SK-N-SH (cell line): ENCODE data around the gene UGP2. TPM values are rescaled to one million over a fixed set of nuclear protein-coding genes. Genes with fewer than 3 reads are reported as not detected.

Source experiments
- CTCF ChIA-PET: fragments of 300-600, 350-600 bp; formaldehyde crosslinking; extraction: SDS; loops from one replicate; lab custom pipeline; 2021; lab: Yijun Ruan, JAX
- POLR2A ChIA-PET: fragments of 350-600 bp; sonication (Branson Sonifier 250); formaldehyde crosslinking; extraction: SDS; loops from one replicate; lab custom pipeline; 2020; ENCODE audit warnings: antibody characterized with exemption, inconsistent platforms; lab: Yijun Ruan, JAX
- DNase-seq: peaks from one replicate; pipeline ENCODE4 v3.0.0; 2012
- H2AFZ ChIP-seq: fragments of 200-600 bp; sonication (generic); 2 replicates; pipeline ENCODE4 v1.8.1; 2016; ENCODE audit warnings: antibody characterized with exemption, mild to moderate bottlenecking, low read depth
- H3F3A ChIP-seq: fragments of 200-600 bp; sonication (generic); replicated peaks from 2 replicates; pipeline ENCODE3; 2016; ENCODE audit warnings: antibody characterized with exemption, mild to moderate bottlenecking; ENCODE audit not compliant: insufficient read depth
- H3K27ac ChIP-seq, 2 experiments: fragments of 200-500 bp in 1 of 2; fragments of 200-600 bp in 1 of 2; sonication (Bioruptor generic) in 1 of 2; sonication (generic), shearing (Covaris generic) in 1 of 2; 2 replicates each; pipeline versions ENCODE4 v1.5.1 to v1.6.1; 2014 to 2016; ENCODE audit warnings: low read depth in 2 of 2, inconsistent platforms in 1 of 2, low read length in 1 of 2, mild to moderate bottlenecking in 1 of 2, mixed read lengths in 1 of 2
- H3K27me3 ChIP-seq: fragments of 200-600 bp; sonication (generic), shearing (Covaris generic); 2 replicates; pipeline ENCODE4 v1.6.1; 2016; ENCODE audit warnings: mixed run types; ENCODE audit not compliant: insufficient read depth
- H3K36me3 ChIP-seq, 2 experiments: fragments of 200-500 bp in 1 of 2; fragments of 200-600 bp in 1 of 2; sonication (Bioruptor generic) in 1 of 2; sonication (generic) in 1 of 2; replicated peaks in 1 of 2; 2 replicates each; pipeline versions ENCODE3 to v1.5.1; 2014 to 2016; ENCODE audit warnings: low read length in 1 of 2, mild to moderate bottlenecking in 1 of 2; ENCODE audit not compliant: insufficient read depth in 2 of 2, control insufficient read depth in 1 of 2
- H3K4me1 ChIP-seq, 2 experiments: fragments of 200-500 bp in 1 of 2; fragments of 200-600 bp in 1 of 2; sonication (Bioruptor generic) in 1 of 2; sonication (generic), shearing (Covaris generic) in 1 of 2; 2 replicates each; pipeline versions ENCODE4 v1.5.1 to v1.6.1; 2014 to 2016; ENCODE audit warnings: low read depth in 1 of 2, low read length in 1 of 2, mixed run types in 1 of 2; ENCODE audit not compliant: insufficient read depth in 2 of 2, control insufficient read depth in 1 of 2
- H3K4me2 ChIP-seq: fragments of 200-600 bp; sonication (generic), shearing (Covaris generic); 2 replicates; pipeline ENCODE4 v1.6.1; 2017; ENCODE audit warnings: mixed run types
- H3K4me3 ChIP-seq, 2 experiments: fragments of 200-500 bp in 1 of 2; fragments of 200-600 bp in 1 of 2; sonication (Bioruptor generic) in 1 of 2; sonication (generic), shearing (Covaris generic) in 1 of 2; 2 replicates each; pipeline versions ENCODE4 v1.5.1 to v1.8.1; 2014 to 2016; ENCODE audit warnings: low read depth in 2 of 2, inconsistent platforms in 1 of 2, low read length in 1 of 2, mild to moderate bottlenecking in 1 of 2, mixed read lengths in 1 of 2, moderate library complexity in 1 of 2
- H3K79me2 ChIP-seq: fragments of 200-600 bp; sonication (generic); 2 replicates; pipeline ENCODE4 v1.8.1; 2017; ENCODE audit warnings: mild to moderate bottlenecking; ENCODE audit not compliant: insufficient read depth
- H3K9ac ChIP-seq: fragments of 200-600 bp; sonication (generic); 2 replicates; pipeline ENCODE4 v1.6.1; 2017; ENCODE audit warnings: mixed run types
- H3K9me2 ChIP-seq: fragments of 200-600 bp; sonication (generic); 2 replicates; pipeline ENCODE4 v1.6.1; 2017; ENCODE audit warnings: mixed run types
- H3K9me3 ChIP-seq: fragments of 200-600 bp; sonication (generic); 2 replicates; pipeline ENCODE4 v1.6.1; 2017; ENCODE audit warnings: mixed run types, mild to moderate bottlenecking, moderate library complexity
- H4K20me1 ChIP-seq: fragments of 200-600 bp; sonication (generic); 2 replicates; pipeline ENCODE4 v1.6.1; 2017; ENCODE audit warnings: mild to moderate bottlenecking, mixed run types; ENCODE audit not compliant: insufficient read depth
- FOSL2 ChIP-seq: IDR thresholded peaks from 2 replicates; pipeline ENCODE4 v1.4.0; 2012; ENCODE audit warnings: low read depth, mild to moderate bottlenecking, moderate library complexity, borderline replicate concordance
- GATA2 ChIP-seq: sonication (generic); formaldehyde crosslinking; IDR thresholded peaks from 2 replicates; pipeline ENCODE4 v1.5.0; 2020; ENCODE audit warnings: mild to moderate bottlenecking, missing genetic modification reagents
- MAX ChIP-seq: IDR thresholded peaks from 2 replicates; pipeline ENCODE4 v1.4.0; 2012; ENCODE audit warnings: low read depth
- MXI1 ChIP-seq: IDR thresholded peaks from 2 replicates; pipeline ENCODE4 v1.6.1; 2012; ENCODE audit warnings: mild to moderate bottlenecking, low read depth, low read length, improper control_type of control experiment
- NFIC ChIP-seq: IDR thresholded peaks from 2 replicates; pipeline ENCODE4 v1.4.0; 2012; ENCODE audit warnings: borderline replicate concordance
- PBX3 ChIP-seq: IDR thresholded peaks from 2 replicates; pipeline ENCODE4; 2012
- POLR2AphosphoS5 ChIP-seq: IDR thresholded peaks from 2 replicates; pipeline ENCODE4 v1.6.1; 2012; ENCODE audit warnings: low read depth, low read length
- RAD21 ChIP-seq: IDR thresholded peaks from 2 replicates; pipeline ENCODE4 v1.6.1; 2012; ENCODE audit warnings: mild to moderate bottlenecking, low read length
- REST ChIP-seq: IDR thresholded peaks from 2 replicates; pipeline ENCODE4 v1.6.1; 2012; ENCODE audit warnings: mild to moderate bottlenecking, low read depth, low read length, moderate library complexity
- RXRA ChIP-seq: IDR thresholded peaks from 2 replicates; pipeline ENCODE4 v1.4.0; 2012; ENCODE audit warnings: low read depth, mild to moderate bottlenecking, borderline replicate concordance
- SMC3 ChIP-seq: IDR thresholded peaks from 2 replicates; pipeline ENCODE4 v1.6.1; 2012; ENCODE audit warnings: low read depth, low read length, improper control_type of control experiment
- TAF1 ChIP-seq: IDR thresholded peaks from 2 replicates; pipeline ENCODE4 v1.6.1; 2012; ENCODE audit warnings: low read depth, mild to moderate bottlenecking, low read length, moderate library complexity, borderline replicate concordance
- YY1 ChIP-seq: IDR thresholded peaks from 2 replicates; pipeline ENCODE4 v1.4.0; 2012; ENCODE audit warnings: low read depth, mild to moderate bottlenecking
- WGBS: methylation state at CpG from one replicate; pipeline ENCODE4 v1.1.6; 2017; ENCODE audit warnings: low lambda C conversion rate; 5-methylcytosine and 5-hydroxymethylcytosine counted together
- polyA plus RNA-seq, 3 experiments: library from polyadenylated mRNA; depleted of rRNA; stranded (reverse); fragments of >200 nt; gene quantifications; 2 replicates each; pipeline ENCODE4 v1.2.3, GENCODE V29; 2012
- TF ChIP-seq, protein P1 (sequence below): fragments of 200-600 bp; sonication (generic); IDR thresholded peaks from 2 replicates; pipeline ENCODE4 v1.6.1; 2017; ENCODE audit warnings: antibody characterized with exemption, mild to moderate bottlenecking, moderate library complexity

The UGP2 gene
- polyA plus RNA-seq, 1 of the 3 experiments (the other 2 are of a cell fraction) = 30.1 TPM

- H3K4me1 ChIP-seq = no peaks in the 10 kb centered on the region; a peak in 2 of 4 replicates
- WGBS = 58% methylated on average over 6 of the region's 6 CpGs
- H3K27ac ChIP-seq = no peak overlapping the region
- ChIA-PET CTCF (interaction anchor here (0.6 to 6.6 kb wide), 30 partner anchors 9 to 272 kb away, joined by 3 to 71 read pairs (median 5); partner anchors contain the start of genes MDH1 and UGP2), POLR2A (interaction anchor here (0.7 kb wide), 1 partner anchor 21 kb away, joined by 3 read pairs; no protein-coding TSS in a partner anchor)
- peaks cover 25% of the 10 kb centered on the region; the same call in 1 of the 2 replicates for H3K79me2 ChIP-seq
- H3K4me3 ChIP-seq = no peak overlapping the region
- no peak overlapping the region for H2AFZ ChIP-seq
- H3K27me3 ChIP-seq = no peaks in the 10 kb centered on the region
- no peaks in the 10 kb centered on the region for H3K9me2 ChIP-seq
- peak; percentile 47 for DNase-seq
- no peak overlapping the region for H3K4me2 ChIP-seq
- peaks cover 53 to 77% of the 10 kb centered on the region in 2 experiments for H3K36me3 ChIP-seq
- peaks cover 4% of the 10 kb centered on the region for H3F3A ChIP-seq
- TF ChIP-seq RAD21 (peak; percentile 87), TAF1 (no peak), RXRA (no peak), NFIC (no peak), SMC3 (peak; percentile 76), REST (no peak), YY1 (no peak), GATA2 (CRISPR knock-in tag) (no peak), MAX (peak; percentile 65)
- TF ChIP-seq, protein P1, sequence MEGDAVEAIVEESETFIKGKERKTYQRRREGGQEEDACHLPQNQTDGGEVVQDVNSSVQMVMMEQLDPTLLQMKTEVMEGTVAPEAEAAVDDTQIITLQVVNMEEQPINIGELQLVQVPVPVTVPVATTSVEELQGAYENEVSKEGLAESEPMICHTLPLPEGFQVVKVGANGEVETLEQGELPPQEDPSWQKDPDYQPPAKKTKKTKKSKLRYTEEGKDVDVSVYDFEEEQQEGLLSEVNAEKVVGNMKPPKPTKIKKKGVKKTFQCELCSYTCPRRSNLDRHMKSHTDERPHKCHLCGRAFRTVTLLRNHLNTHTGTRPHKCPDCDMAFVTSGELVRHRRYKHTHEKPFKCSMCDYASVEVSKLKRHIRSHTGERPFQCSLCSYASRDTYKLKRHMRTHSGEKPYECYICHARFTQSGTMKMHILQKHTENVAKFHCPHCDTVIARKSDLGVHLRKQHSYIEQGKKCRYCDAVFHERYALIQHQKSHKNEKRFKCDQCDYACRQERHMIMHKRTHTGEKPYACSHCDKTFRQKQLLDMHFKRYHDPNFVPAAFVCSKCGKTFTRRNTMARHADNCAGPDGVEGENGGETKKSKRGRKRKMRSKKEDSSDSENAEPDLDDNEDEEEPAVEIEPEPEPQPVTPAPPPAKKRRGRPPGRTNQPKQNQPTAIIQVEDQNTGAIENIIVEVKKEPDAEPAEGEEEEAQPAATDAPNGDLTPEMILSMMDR = peak; percentile 73
- no peak overlapping the region for H3K9ac ChIP-seq
- H3K9me3 ChIP-seq = no peaks in the 10 kb centered on the region
- H4K20me1 ChIP-seq = no peaks in the 10 kb centered on the region
These were observed 19.6 kb downstream of the UGP2 start for GRCh38 chr2:63861220-63861822.

- H3K27me3 ChIP-seq = no peaks in the 10 kb centered on the region
- H3K9me2 ChIP-seq = no peaks in the 10 kb centered on the region
- POLR2A ChIA-PET = no interaction called here
- no peak overlapping the region for H3K9ac ChIP-seq
- no peaks in the 10 kb centered on the region for H3K9me3 ChIP-seq
- H3K36me3 ChIP-seq = peaks cover 54 to 73% of the 10 kb centered on the region in 2 experiments
- no peak overlapping the region for H2AFZ ChIP-seq
- peaks cover 15% of the 10 kb centered on the region; the same call in 1 of the 2 replicates for H3K79me2 ChIP-seq
- H3K4me2 ChIP-seq = no peak overlapping the region
- TF ChIP-seq MXI1 (no peak), PBX3 (peak; percentile 17; the same call in 1 of the 2 replicates), POLR2AphosphoS5 (peak; percentile 21; the same call in 1 of the 2 replicates), FOSL2 (peak; percentile 27; the same call in 1 of the 2 replicates)
- H3K4me3 ChIP-seq = no peak overlapping the region
- H3F3A ChIP-seq = peaks cover 4% of the 10 kb centered on the region
- WGBS = 67% methylated on average over 1 of the region's 1 CpG
- no peaks in the 10 kb centered on the region; a peak in 1 of 4 replicates for H3K4me1 ChIP-seq
- H4K20me1 ChIP-seq = no peaks in the 10 kb centered on the region
- H3K27ac ChIP-seq = peak overlapping the region in 1 of 2 experiments; percentile 6; a peak in 1 of 4 replicates
- DNase-seq = no peak
- CTCF ChIA-PET = interaction anchor here (0.9 to 6.6 kb wide), 3 partner anchors 10 to 171 kb away, joined by 6 to 71 read pairs (median 13); no protein-coding TSS in a partner anchor
These were observed 21.1 kb downstream of the UGP2 start for GRCh38 chr2:63862806-63863205.
